ENCODE results near the gene RALGPS1.
A peak's percentile ranks its signal among the peaks of the same experiment; 100 is the strongest.

GRCh38 chr9:126965541-126966428 lies 51.2 kb downstream of the RALGPS1 start:
- TF ChIP-seq CTCF (IDR thresholded peaks at IDR 0.05) (peak in 2 of 3 experiments; percentile 30 to 63), POLR2AphosphoS5 (IDR thresholded peaks at IDR 0.05; ENCODE audit: insufficient read depth in 1 of 2, low read depth in 1 of 2) (no peak)

Data from vagina (tissue), 2 donors.